ENCODE data around the gene LCN12. TPM values are rescaled to one million over a fixed set of nuclear protein-coding genes. Genes with fewer than 3 reads are reported as not detected.

LCN12 gene
- total RNA-seq, 1 donor from 2014 or later, result 1.9 TPM

DNA sequence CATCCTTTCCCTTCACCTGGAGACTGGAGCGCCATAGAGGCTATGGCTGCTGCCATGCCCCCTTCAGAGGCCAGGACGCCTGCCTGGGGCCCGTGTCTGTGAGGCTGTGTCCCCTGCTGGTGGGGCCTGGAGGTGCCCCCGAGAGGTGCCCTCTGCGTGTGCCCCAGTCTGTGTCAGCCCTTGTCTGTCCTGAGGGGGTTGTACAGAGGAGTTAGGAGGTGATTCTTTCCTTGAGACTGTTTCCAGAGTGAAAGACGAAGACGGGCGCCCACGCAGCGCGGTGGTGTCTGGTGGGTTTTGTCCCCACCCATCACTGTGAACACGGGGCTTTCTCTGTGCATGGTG, 41.2 kb upstream of the LCN12 start:
- Histone ChIP-seq H3K27me3 (ENCODE audit: low read depth) (no peaks in the 10 kb centered on the region), H3K27ac (no peak overlapping the region), H3K4me1 (no peaks in the 10 kb centered on the region), H3K9me3 (no peaks in the 10 kb centered on the region), H3K36me3 (peaks cover 77% of the 10 kb centered on the region), H3K4me3 (no peak overlapping the region)
- DNase-seq (no peak), ATAC-seq (peak in 1 of 2 donors; percentile 36)
- intact Hi-C loops (cut with DNase I), result no loop called here
- TF ChIP-seq, protein P1, sequence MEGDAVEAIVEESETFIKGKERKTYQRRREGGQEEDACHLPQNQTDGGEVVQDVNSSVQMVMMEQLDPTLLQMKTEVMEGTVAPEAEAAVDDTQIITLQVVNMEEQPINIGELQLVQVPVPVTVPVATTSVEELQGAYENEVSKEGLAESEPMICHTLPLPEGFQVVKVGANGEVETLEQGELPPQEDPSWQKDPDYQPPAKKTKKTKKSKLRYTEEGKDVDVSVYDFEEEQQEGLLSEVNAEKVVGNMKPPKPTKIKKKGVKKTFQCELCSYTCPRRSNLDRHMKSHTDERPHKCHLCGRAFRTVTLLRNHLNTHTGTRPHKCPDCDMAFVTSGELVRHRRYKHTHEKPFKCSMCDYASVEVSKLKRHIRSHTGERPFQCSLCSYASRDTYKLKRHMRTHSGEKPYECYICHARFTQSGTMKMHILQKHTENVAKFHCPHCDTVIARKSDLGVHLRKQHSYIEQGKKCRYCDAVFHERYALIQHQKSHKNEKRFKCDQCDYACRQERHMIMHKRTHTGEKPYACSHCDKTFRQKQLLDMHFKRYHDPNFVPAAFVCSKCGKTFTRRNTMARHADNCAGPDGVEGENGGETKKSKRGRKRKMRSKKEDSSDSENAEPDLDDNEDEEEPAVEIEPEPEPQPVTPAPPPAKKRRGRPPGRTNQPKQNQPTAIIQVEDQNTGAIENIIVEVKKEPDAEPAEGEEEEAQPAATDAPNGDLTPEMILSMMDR (IDR thresholded peaks at IDR 0.05), result no peak

DNA sequence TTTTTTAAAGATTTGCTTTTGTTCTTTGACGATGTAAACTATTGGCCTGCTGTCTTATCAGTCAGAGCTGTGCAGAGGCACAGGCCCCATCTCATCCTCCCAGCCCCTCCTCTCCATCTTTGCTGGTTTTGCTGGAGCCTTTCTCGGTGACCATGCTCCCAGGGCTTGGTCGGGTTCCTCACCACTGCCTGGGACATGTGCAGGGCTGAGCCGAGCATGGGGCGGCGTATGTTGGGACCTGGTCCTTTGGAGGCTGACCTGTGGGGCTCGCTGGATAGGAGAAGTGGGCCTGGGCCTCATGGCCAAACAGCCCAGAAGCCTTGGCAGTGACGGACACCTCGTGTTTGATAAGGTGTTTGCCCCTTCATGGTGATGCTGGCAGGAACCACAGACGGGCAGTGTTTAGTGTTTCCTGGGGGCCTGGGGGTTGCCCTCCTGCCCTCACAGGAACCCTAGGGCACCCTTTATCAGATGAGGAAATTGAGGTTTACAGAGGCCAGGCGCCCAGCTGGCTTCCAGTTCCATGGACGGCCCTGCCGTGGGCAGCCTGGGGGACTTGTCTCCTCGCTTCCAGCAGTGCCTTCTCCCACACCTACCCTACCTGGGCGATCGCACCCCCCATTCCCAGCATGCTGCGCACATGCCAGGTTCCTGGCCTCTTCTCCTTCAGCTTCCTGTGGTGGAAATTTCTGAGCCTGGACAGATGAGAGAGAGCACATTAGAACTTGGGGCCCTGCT, 38.2 kb upstream of the LCN12 start:
- DNase-seq (no peak), ATAC-seq (no peak)
- Histone ChIP-seq H3K4me1 (no peaks in the 10 kb centered on the region), H3K4me3 (no peak overlapping the region), H3K9me3 (no peaks in the 10 kb centered on the region), H3K27ac (no peak overlapping the region), H3K36me3 (peaks cover 75% of the 10 kb centered on the region), H3K27me3 (ENCODE audit: low read depth) (no peaks in the 10 kb centered on the region)
- intact Hi-C loops (cut with DNase I), result no loop called here
- TF ChIP-seq, protein P1 (IDR thresholded peaks at IDR 0.05), result no peak

DNA sequence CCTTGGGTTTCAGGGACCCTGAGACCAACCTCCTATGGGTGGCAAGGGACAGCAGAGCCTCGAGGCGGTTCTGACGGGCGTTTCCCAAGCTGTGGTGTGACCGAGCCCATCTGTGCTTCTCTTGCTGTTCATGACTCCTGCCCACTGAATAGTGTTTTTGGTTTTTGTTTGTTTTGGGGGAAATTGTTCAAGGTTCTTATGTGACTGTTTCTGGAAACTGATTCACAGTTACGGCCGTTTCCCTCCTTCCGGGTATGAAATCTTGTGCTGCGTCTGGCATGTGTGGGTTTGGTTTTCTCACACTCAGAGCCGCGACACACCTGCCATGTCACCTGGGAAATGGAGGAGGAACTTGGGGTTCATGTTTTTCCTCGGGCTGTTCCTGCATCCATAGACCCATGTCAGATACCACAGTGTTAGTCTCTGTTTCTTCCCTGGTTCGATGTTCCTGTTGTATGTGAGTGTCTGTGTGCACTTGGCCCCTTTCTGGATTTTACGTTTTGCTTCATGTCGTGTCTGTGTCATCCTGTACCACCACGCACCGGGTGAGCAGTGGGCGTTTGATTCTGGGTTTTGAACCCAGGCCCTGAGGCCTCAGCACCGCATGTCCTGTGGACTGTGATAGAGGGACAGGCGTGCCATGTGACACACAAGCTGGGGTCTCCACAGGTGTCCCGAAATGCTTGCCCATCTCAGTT, 36.3 kb upstream of the LCN12 start:
- intact Hi-C loops (cut with DNase I), result no loop called here
- ATAC-seq (peak in 1 of 2 donors; percentile 14), DNase-seq (no peak)
- Histone ChIP-seq H3K4me3 (no peak overlapping the region), H3K36me3 (peaks cover 69% of the 10 kb centered on the region), H3K27me3 (ENCODE audit: low read depth) (no peaks in the 10 kb centered on the region), H3K9me3 (no peaks in the 10 kb centered on the region), H3K27ac (no peak overlapping the region), H3K4me1 (no peaks in the 10 kb centered on the region)
- TF ChIP-seq, protein P1 (IDR thresholded peaks at IDR 0.05), result no peak

DNA sequence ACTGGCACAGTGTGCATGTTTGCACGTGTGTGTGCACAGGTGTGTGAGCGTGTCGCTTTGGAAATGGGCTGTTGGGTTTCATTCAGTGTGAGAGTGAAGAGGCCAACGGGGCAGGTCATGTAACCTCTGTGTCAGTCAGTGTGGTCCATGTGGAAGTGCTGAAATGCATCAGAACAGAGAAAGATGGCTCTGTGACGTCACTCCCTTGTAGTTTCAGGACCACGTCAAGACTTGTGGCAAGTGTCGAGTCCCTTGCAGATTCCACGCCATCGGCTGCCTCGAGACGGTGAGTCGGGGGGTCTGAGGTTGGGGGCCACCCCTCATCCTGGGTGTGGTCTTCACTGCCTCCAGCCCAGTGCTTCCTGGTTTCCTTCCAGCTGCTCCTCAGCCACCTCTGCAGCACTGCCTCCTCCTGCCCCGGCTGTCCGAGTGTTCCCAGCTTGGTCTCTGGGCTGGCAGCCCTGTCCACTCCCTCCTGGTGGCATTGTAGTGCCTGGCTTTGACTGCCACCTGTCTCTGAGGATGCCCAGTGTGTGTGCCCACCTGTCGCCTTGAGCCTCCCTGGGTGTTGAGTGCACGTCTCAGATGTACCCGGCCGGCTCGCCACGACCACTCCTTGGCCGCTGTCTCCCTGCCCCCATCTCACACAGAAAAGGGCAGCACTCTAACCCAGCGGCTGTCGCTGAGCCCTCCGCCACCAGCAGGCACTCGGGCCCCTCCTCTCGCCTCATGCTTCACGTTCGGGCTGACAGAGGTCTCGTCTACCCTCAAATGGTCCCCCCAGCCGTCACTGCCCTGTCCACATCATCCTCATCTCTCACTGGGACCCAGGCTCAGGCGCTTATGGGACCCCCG, 35.5 kb upstream of the LCN12 start:
- ATAC-seq (no peak), DNase-seq (no peak)
- Histone ChIP-seq H3K4me1 (no peaks in the 10 kb centered on the region), H3K9me3 (no peaks in the 10 kb centered on the region), H3K36me3 (peaks cover 68% of the 10 kb centered on the region), H3K27me3 (ENCODE audit: low read depth) (no peaks in the 10 kb centered on the region), H3K27ac (no peak overlapping the region), H3K4me3 (no peak overlapping the region)
- intact Hi-C loops (cut with DNase I), result no loop called here
- TF ChIP-seq, protein P1 (IDR thresholded peaks at IDR 0.05), result no peak

DNA sequence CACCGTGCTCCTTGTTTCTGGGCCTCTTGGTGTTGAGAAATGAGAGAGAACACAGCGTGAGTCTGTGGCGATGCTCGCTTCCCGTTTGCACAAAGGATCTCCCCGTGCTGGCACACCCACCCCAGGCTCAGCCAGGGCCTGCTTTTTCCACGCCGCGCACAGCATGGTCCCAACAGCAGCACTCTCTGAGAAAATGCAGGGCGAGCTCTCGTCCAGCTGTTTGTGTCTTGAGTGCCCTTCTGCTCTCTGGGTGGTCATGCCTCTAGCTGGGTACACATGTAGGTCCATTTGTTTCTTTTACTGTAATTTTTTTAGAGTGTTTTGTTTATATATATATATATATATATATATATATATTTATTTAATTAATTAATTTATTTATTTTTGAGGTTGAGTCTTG, 34.2 kb upstream of the LCN12 start:
- intact Hi-C loops (cut with DNase I), result no loop called here

More for the DNA sequence above, 34.2 kb upstream of the LCN12 start:
- H3K36me3 ChIP-seq, result peaks cover 66% of the 10 kb centered on the region
- H3K9me3 ChIP-seq, result no peaks in the 10 kb centered on the region
- DNase-seq, result no peak
- H3K4me1 ChIP-seq, result no peaks in the 10 kb centered on the region
- no peak overlapping the region for H3K4me3 ChIP-seq
- no peak for ATAC-seq
- H3K27ac ChIP-seq, result no peak overlapping the region
- TF ChIP-seq, protein P1 (IDR thresholded peaks at IDR 0.05), result no peak
- H3K27me3 ChIP-seq (ENCODE audit: low read depth), result no peaks in the 10 kb centered on the region
